Effector memory CD4-positive, alpha-beta T cell (primary cell): ENCODE results near the gene HYAL1.
"Not testable (repeated sequence)": the region's sequence is repeated elsewhere in the genome, so short reads cannot be mapped to it uniquely, and the experiment has no call there.

Source experiments
- DNase-seq, 3 donors: peaks; one replicate each; pipeline ENCODE4 v3.0.0-alpha.2; 2020
- H3K27ac ChIP-seq: 2 replicates; pipeline ENCODE4 v1.7.0; 2013; ENCODE audit warnings: mild to moderate bottlenecking, low read length, moderate library complexity; ENCODE audit not compliant: insufficient read depth, poor library complexity, severe bottlenecking
- H3K27me3 ChIP-seq: replicated peaks from 2 replicates; pipeline ENCODE4 v1.7.0; 2013; ENCODE audit warnings: mild to moderate bottlenecking, low read length; ENCODE audit not compliant: insufficient read depth, control insufficient read depth, poor library complexity, severe bottlenecking
- H3K36me3 ChIP-seq: 2 replicates; pipeline ENCODE4 v1.7.0; 2013; ENCODE audit warnings: mild to moderate bottlenecking, low read length, moderate library complexity; ENCODE audit not compliant: control insufficient read depth, insufficient read depth
- H3K4me1 ChIP-seq: 2 replicates; pipeline ENCODE4 v1.7.0; 2013; ENCODE audit warnings: low read length, mild to moderate bottlenecking; ENCODE audit not compliant: control insufficient read depth, insufficient read depth, poor library complexity, severe bottlenecking
- H3K4me3 ChIP-seq: 2 replicates; pipeline ENCODE4 v1.7.0; 2013; ENCODE audit warnings: low read length, low read depth, mild to moderate bottlenecking; ENCODE audit not compliant: insufficient read depth, poor library complexity, severe bottlenecking
- H3K9me3 ChIP-seq: 2 replicates; pipeline ENCODE4 v1.7.0; 2013; ENCODE audit warnings: mild to moderate bottlenecking, low read length, moderate library complexity; ENCODE audit not compliant: control insufficient read depth

The HYAL1 gene

DNA sequence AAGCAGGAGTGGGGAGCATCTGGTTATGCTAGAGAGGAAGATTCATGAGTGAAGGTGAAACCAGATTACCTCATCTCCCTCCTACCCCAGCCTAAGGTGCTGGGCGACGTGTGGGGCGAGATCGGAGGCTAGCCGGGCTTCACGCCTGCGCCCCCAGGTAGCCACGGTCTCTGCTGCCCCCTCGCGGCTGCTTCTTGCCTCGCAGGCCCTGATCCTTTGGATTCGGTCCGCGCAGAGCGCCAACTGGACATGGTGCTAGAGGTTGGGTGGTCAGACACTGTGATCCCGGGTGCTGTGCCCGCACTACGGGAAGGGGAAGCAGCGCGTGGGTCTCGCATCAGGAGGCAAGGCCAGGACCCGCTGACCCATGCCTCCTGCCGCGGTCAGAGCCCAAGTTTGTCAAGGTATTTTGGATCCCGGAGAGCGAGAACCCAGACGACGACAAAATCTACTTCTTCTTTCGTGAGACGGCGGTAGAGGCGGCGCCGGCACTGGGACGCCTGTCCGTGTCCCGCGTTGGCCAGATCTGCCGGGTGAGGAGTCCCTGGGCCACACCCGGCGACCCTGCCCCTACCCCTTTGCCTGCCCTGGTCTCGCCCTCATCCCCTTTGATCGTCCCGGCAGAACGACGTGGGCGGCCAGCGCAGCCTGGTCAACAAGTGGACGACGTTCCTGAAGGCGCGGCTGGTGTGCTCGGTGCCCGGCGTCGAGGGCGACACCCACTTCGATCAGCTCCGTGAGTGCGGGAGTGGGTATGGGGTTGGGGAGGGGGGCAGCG, 30.3 kb downstream of the HYAL1 start:
- Histone ChIP-seq H3K9me3 (no peaks in the 10 kb centered on the region), H3K27me3 (peaks cover 36% of the 10 kb centered on the region), H3K4me3 (peak overlapping the region; percentile 23), H3K4me1 (peaks cover 31% of the 10 kb centered on the region), H3K27ac (no peak overlapping the region), H3K36me3 (no peaks in the 10 kb centered on the region)
- peak; percentile 63 to 80 (median 73) for DNase-seq

DNA sequence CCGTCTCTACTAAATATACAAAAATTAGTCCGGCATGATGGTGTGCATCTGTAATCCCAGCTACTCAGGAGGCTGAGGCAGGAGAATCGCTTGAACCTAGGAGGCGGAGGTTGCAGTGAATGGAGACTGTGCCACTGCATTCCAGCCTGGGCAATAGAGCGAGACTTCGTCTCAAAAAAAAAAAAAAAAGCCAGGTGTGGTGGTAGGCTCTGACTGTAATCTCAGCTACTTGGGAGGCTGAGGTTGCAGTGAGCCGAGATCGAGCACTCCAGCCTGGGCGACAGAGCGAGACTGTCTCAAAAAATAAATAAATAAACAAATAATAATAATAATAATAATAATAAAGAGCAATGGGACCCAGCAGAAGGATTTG, 30.9 kb downstream of the HYAL1 start:
- H3K9me3 ChIP-seq, DNase-seq, H3K27ac ChIP-seq, H3K4me3 ChIP-seq, H3K36me3 ChIP-seq: not testable (repeated sequence)
- peaks cover 31% of the 10 kb centered on the region for H3K4me1 ChIP-seq
- peaks cover 36% of the 10 kb centered on the region for H3K27me3 ChIP-seq

- Histone ChIP-seq H3K36me3 (no peaks in the 10 kb centered on the region), H3K4me1 (peaks cover 29% of the 10 kb centered on the region), H3K4me3 (no peak overlapping the region), H3K9me3 (no peaks in the 10 kb centered on the region), H3K27me3 (peaks cover 37% of the 10 kb centered on the region), H3K27ac (no peak overlapping the region)
- DNase-seq: no peak
These were observed 31.9 kb downstream of the HYAL1 start for GRCh38 chr3:50271314-50271936.

GRCh38 chr3:50270422-50271224, 32.8 kb downstream of the HYAL1 start:
- H3K4me3 ChIP-seq: no peak overlapping the region
- no peak overlapping the region for H3K27ac ChIP-seq
- DNase-seq: no peak
- peaks cover 21% of the 10 kb centered on the region for H3K4me1 ChIP-seq
- H3K9me3 ChIP-seq: no peaks in the 10 kb centered on the region
- H3K36me3 ChIP-seq: no peaks in the 10 kb centered on the region
- peaks cover 29% of the 10 kb centered on the region for H3K27me3 ChIP-seq

DNA sequence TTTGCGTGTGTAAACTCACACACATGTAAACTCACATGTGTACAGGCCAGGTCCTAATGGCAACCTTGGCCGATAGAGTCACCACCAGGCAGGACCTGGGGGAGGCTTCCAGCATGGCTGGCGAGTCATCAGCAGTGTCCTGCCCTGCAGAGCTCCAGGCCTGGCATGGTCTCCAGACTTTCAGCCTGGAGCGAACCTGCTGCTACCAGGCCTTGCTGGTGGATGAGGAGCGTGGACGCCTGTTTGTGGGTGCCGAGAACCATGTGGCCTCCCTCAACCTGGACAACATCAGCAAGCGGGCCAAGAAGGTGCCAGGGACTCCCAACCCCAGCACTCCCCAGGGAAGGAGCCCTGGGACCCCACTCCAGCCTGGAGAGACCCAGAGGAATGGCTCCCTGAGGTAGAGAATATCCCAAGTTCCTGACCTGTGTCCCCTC, 33.4 kb downstream of the HYAL1 start:
- Histone ChIP-seq H3K27ac (no peak overlapping the region), H3K4me1 (peaks cover 14% of the 10 kb centered on the region), H3K27me3 (peaks cover 23% of the 10 kb centered on the region), H3K4me3 (no peak overlapping the region), H3K9me3 (no peaks in the 10 kb centered on the region), H3K36me3 (no peaks in the 10 kb centered on the region)
- no peak for DNase-seq

GRCh38 chr3:50269460-50269859, 33.9 kb downstream of the HYAL1 start:
- H3K36me3 ChIP-seq: no peaks in the 10 kb centered on the region
- H3K9me3 ChIP-seq: no peaks in the 10 kb centered on the region
- H3K4me3 ChIP-seq: no peak overlapping the region
- no peak for DNase-seq
- H3K4me1 ChIP-seq: peaks cover 13% of the 10 kb centered on the region
- H3K27me3 ChIP-seq: peaks cover 18% of the 10 kb centered on the region
- H3K27ac ChIP-seq: no peak overlapping the region

GRCh38 chr3:50268703-50269451, 34.5 kb downstream of the HYAL1 start, which contains the start of gene SEMA3B:
SEMA3B (plus strand) TSS chr3:50269147; CDS start chr3:50269241, 94 bp downstream.
- Histone ChIP-seq H3K27ac (no peak within 1 kb of the TSS), H3K36me3 (no peaks in the 10 kb centered on the region), H3K4me1 (peaks cover 8% of the 10 kb centered on the region), H3K27me3 (peaks cover 14% of the 10 kb centered on the region), H3K4me3 (no peak within 1 kb of the TSS), H3K9me3 (no peaks in the 10 kb centered on the region)
- DNase-seq: no peak

GRCh38 chr3:50268276-50268675, 35.1 kb downstream of the HYAL1 start:
- H3K36me3 ChIP-seq: no peaks in the 10 kb centered on the region
- no peak for DNase-seq
- H3K27ac ChIP-seq: no peak overlapping the region
- peaks cover 3% of the 10 kb centered on the region for H3K4me1 ChIP-seq
- H3K4me3 ChIP-seq: no peak overlapping the region
- H3K27me3 ChIP-seq: peaks cover 8% of the 10 kb centered on the region
- H3K9me3 ChIP-seq: no peaks in the 10 kb centered on the region

- Histone ChIP-seq H3K4me1 (no peaks in the 10 kb centered on the region), H3K9me3 (no peaks in the 10 kb centered on the region), H3K27ac (no peak overlapping the region), H3K36me3 (no peaks in the 10 kb centered on the region), H3K4me3 (no peak overlapping the region), H3K27me3 (peaks cover 5% of the 10 kb centered on the region)
- no peak for DNase-seq
These were observed 36.0 kb downstream of the HYAL1 start for GRCh38 chr3:50267280-50267913.
